WTC11 (cell line): ENCODE measurements around the gene CACNA1H. TPM values are rescaled to one million over a fixed set of nuclear protein-coding genes. Genes with fewer than 3 reads are reported as not detected.

Source experiments
- ATAC-seq: fragments of 200-7000 bp; cut with Tn5 transposase; 2 replicates; pipeline ENCODE4 v1.10.0; 2021; ENCODE audit warnings: mild to moderate bottlenecking, moderate library complexity
- CTCF ChIA-PET: fragments of 300-600 bp; sonication (Branson Sonifier 250); formaldehyde crosslinking; loops from one replicate; lab custom pipeline; 2021; ENCODE audit warnings: antibody characterized with exemption; lab: Charles Lee
- POLR2A ChIA-PET: fragments of 350-600 bp; sonication (Branson Sonifier 250); formaldehyde crosslinking; loops from one replicate; lab custom pipeline; 2021; ENCODE audit warnings: antibody characterized with exemption; lab: Charles Lee
- DNase-seq: peaks from one replicate; pipeline ENCODE4 v3.0.0; 2021; ENCODE audit warnings: low spot score
- H3K27ac Mint-ChIP-seq: 2 replicates; pipeline ENCODE4 v1.8.0; 2021; ENCODE audit warnings: mixed read lengths
- H3K27me3 Mint-ChIP-seq: 2 replicates; pipeline ENCODE4 v1.8.0; 2021; ENCODE audit warnings: low read depth, mild to moderate bottlenecking, moderate library complexity, mixed read lengths
- H3K36me3 Mint-ChIP-seq: 2 replicates; pipeline ENCODE4 v1.8.0; 2021; ENCODE audit warnings: mixed read lengths
- H3K4me1 Mint-ChIP-seq: 2 replicates; pipeline ENCODE4 v1.8.0; 2022; ENCODE audit warnings: mixed read lengths
- H3K4me3 Mint-ChIP-seq: 2 replicates; pipeline ENCODE4 v1.8.0; 2021; ENCODE audit warnings: mild to moderate bottlenecking, moderate library complexity, mixed read lengths
- H3K9me3 Mint-ChIP-seq: 2 replicates; pipeline ENCODE4 v1.8.0; 2021; ENCODE audit warnings: mixed read lengths
- ATF6 ChIP-seq: sonication (generic); formaldehyde crosslinking; IDR thresholded peaks from 2 replicates; pipeline ENCODE4 v1.8.1; 2023; ENCODE audit warnings: mild to moderate bottlenecking, missing genetic modification reagents
- CREB1 ChIP-seq: sonication (generic); formaldehyde crosslinking; IDR thresholded peaks from 2 replicates; pipeline ENCODE4 v1.8.0; 2023; ENCODE audit warnings: mild to moderate bottlenecking, missing genetic modification reagents
- EMX1 ChIP-seq: fragments of 250-450 bp; sonication (Bioruptor Pico); IDR thresholded peaks from 2 replicates; pipeline ENCODE4 v1.8.0; 2021; ENCODE audit warnings: mild to moderate bottlenecking
- ERG ChIP-seq: fragments of 250-450 bp; sonication (Bioruptor Pico); IDR thresholded peaks from 2 replicates; pipeline ENCODE4 v1.8.0; 2021; ENCODE audit warnings: mild to moderate bottlenecking
- ETV6 ChIP-seq: sonication (generic); formaldehyde crosslinking; IDR thresholded peaks from 2 replicates; pipeline ENCODE4 v1.8.1; 2022; ENCODE audit warnings: mild to moderate bottlenecking, missing genetic modification reagents
- FOXJ3 ChIP-seq: sonication (generic); formaldehyde crosslinking; IDR thresholded peaks from 2 replicates; pipeline ENCODE4 v1.9.0; 2021; ENCODE audit warnings: missing genetic modification reagents, mild to moderate bottlenecking, borderline replicate concordance
- FOXK1 ChIP-seq: sonication (generic); formaldehyde crosslinking; IDR thresholded peaks from 2 replicates; pipeline ENCODE4 v1.8.0; 2022; ENCODE audit warnings: mild to moderate bottlenecking, moderate library complexity, missing genetic modification reagents
- KAT7 ChIP-seq: sonication (generic); formaldehyde crosslinking; IDR thresholded peaks from 2 replicates; pipeline ENCODE4 v1.8.1; 2023; ENCODE audit warnings: missing genetic modification reagents, mild to moderate bottlenecking, borderline replicate concordance
- NFATC4 ChIP-seq: fragments of 250-450 bp; sonication (Bioruptor Pico); IDR thresholded peaks from 2 replicates; pipeline ENCODE4 v1.9.0; 2021; ENCODE audit warnings: mild to moderate bottlenecking
- NR2C2 ChIP-seq: sonication (generic); formaldehyde crosslinking; IDR thresholded peaks from 2 replicates; pipeline ENCODE4 v1.8.0; 2022; ENCODE audit warnings: mild to moderate bottlenecking, missing genetic modification reagents
- USF2 ChIP-seq: sonication (generic); formaldehyde crosslinking; IDR thresholded peaks from 2 replicates; pipeline ENCODE4 v1.8.1; 2023; ENCODE audit warnings: mild to moderate bottlenecking, missing genetic modification reagents, moderate library complexity
- ZBTB21 ChIP-seq: sonication (generic); formaldehyde crosslinking; IDR thresholded peaks from 2 replicates; pipeline ENCODE4 v1.8.1; 2023; ENCODE audit warnings: mild to moderate bottlenecking, missing genetic modification reagents, borderline replicate concordance
- ZNF317 ChIP-seq: sonication (generic); formaldehyde crosslinking; IDR thresholded peaks from 2 replicates; pipeline ENCODE4 v1.8.1; 2023; ENCODE audit warnings: low read depth, mild to moderate bottlenecking, moderate library complexity, missing genetic modification reagents, borderline replicate concordance
- ZNF671 ChIP-seq: fragments of 250-450 bp; sonication (Bioruptor Pico); IDR thresholded peaks from 2 replicates; pipeline ENCODE4 v1.8.0; 2021; ENCODE audit warnings: mild to moderate bottlenecking
- ZSCAN18 ChIP-seq: fragments of 250-450 bp; sonication (Bioruptor Pico); IDR thresholded peaks from 2 replicates; pipeline ENCODE4 v2.1.2; 2022; ENCODE audit warnings: mild to moderate bottlenecking, moderate library complexity
- total RNA-seq: library from RNA; stranded (reverse); gene quantifications from 3 replicates; pipeline ENCODE4 v1.2.3, GENCODE V29; 2021
- TF ChIP-seq, protein P1 (sequence below): sonication (generic); formaldehyde crosslinking; IDR thresholded peaks from 2 replicates; pipeline ENCODE4 v1.8.0; 2022; ENCODE audit warnings: mild to moderate bottlenecking, missing genetic modification reagents
- TF ChIP-seq, protein P2 (sequence below): sonication (generic); formaldehyde crosslinking; IDR thresholded peaks from 2 replicates; pipeline ENCODE4 v1.8.0; 2023; ENCODE audit warnings: mild to moderate bottlenecking, missing genetic modification reagents
- TF ChIP-seq, protein P3 (sequence below): sonication (generic); formaldehyde crosslinking; IDR thresholded peaks from 2 replicates; pipeline ENCODE4 v1.8.0; 2022; ENCODE audit warnings: mild to moderate bottlenecking, missing genetic modification reagents
- TF ChIP-seq, protein P4 (sequence below): sonication (generic); formaldehyde crosslinking; IDR thresholded peaks from 2 replicates; pipeline ENCODE4 v1.8.1; 2022; ENCODE audit warnings: mild to moderate bottlenecking, missing genetic modification reagents, moderate library complexity, borderline replicate concordance

Gene CACNA1H
- total RNA-seq, 1 experiment from 2014 or later, result 38.0 TPM

- no peak for TF ChIP-seq ERG (CRISPR knock-in tag)
Observed at GRCh38 chr16:1170076-1170418, 17.1 kb downstream of the CACNA1H start (continued).

DNA sequence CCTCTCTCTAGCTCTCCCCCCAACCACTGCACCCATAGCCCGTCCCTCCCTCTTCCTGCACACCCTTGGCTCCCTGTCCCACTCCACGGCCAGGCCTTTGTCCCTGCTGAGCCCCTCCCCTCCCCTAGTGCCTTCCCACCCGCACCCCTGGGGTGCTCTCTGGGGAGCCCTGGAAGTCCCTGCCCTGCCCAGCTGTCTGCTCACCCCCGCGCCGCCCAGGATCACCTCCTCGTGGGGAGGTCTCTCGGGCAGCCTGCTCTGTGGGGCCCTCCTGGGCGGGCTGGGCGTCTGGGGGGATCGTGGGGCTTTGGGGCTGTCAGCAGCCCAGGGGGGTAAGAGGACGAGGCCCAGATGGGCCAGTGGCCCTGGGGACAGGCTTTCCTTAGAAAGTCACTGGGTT is 18.1 kb downstream of the CACNA1H start:
- Mint-ChIP-seq H3K4me1 (no peaks in the 10 kb centered on the region), H3K9me3 (no peaks in the 10 kb centered on the region), H3K36me3 (no peaks in the 10 kb centered on the region), H3K4me3 (no peak overlapping the region), H3K27me3 (no peaks in the 10 kb centered on the region), H3K27ac (no peak overlapping the region)
- ATAC-seq (no peak), DNase-seq (no peak)
- CTCF ChIA-PET, result no interaction called here
- TF ChIP-seq ZSCAN18 (CRISPR knock-in tag), result no peak
- TF ChIP-seq FOXK1 (CRISPR knock-in tag), result no peak
- no peak for TF ChIP-seq CREB1
- TF ChIP-seq ATF6, result no peak
- TF ChIP-seq, protein P1, sequence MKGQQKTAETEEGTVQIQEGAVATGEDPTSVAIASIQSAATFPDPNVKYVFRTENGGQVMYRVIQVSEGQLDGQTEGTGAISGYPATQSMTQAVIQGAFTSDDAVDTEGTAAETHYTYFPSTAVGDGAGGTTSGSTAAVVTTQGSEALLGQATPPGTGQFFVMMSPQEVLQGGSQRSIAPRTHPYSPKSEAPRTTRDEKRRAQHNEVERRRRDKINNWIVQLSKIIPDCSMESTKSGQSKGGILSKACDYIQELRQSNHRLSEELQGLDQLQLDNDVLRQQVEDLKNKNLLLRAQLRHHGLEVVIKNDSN, result no peak
- TF ChIP-seq NR2C2 (CRISPR knock-in tag), result no peak
- no peak for TF ChIP-seq ZBTB21
- TF ChIP-seq, protein P2, sequence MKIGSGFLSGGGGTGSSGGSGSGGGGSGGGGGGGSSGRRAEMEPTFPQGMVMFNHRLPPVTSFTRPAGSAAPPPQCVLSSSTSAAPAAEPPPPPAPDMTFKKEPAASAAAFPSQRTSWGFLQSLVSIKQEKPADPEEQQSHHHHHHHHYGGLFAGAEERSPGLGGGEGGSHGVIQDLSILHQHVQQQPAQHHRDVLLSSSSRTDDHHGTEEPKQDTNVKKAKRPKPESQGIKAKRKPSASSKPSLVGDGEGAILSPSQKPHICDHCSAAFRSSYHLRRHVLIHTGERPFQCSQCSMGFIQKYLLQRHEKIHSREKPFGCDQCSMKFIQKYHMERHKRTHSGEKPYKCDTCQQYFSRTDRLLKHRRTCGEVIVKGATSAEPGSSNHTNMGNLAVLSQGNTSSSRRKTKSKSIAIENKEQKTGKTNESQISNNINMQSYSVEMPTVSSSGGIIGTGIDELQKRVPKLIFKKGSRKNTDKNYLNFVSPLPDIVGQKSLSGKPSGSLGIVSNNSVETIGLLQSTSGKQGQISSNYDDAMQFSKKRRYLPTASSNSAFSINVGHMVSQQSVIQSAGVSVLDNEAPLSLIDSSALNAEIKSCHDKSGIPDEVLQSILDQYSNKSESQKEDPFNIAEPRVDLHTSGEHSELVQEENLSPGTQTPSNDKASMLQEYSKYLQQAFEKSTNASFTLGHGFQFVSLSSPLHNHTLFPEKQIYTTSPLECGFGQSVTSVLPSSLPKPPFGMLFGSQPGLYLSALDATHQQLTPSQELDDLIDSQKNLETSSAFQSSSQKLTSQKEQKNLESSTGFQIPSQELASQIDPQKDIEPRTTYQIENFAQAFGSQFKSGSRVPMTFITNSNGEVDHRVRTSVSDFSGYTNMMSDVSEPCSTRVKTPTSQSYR (CRISPR knock-in tag), result no peak
- TF ChIP-seq KAT7 (CRISPR knock-in tag), result no peak
- no peak for TF ChIP-seq NFATC4
- TF ChIP-seq ZNF317 (CRISPR knock-in tag), result no peak
- TF ChIP-seq EMX1 (CRISPR knock-in tag), result no peak
- TF ChIP-seq, protein P3, sequence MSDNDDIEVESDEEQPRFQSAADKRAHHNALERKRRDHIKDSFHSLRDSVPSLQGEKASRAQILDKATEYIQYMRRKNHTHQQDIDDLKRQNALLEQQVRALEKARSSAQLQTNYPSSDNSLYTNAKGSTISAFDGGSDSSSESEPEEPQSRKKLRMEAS (CRISPR knock-in tag), result no peak
- no peak for TF ChIP-seq ZNF671 (CRISPR knock-in tag)
- TF ChIP-seq, protein P4, sequence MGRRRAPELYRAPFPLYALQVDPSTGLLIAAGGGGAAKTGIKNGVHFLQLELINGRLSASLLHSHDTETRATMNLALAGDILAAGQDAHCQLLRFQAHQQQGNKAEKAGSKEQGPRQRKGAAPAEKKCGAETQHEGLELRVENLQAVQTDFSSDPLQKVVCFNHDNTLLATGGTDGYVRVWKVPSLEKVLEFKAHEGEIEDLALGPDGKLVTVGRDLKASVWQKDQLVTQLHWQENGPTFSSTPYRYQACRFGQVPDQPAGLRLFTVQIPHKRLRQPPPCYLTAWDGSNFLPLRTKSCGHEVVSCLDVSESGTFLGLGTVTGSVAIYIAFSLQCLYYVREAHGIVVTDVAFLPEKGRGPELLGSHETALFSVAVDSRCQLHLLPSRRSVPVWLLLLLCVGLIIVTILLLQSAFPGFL (CRISPR knock-in tag), result no peak
- TF ChIP-seq USF2, result no peak
- TF ChIP-seq FOXJ3, result no peak
- no peak for TF ChIP-seq ETV6
- POLR2A ChIA-PET, result interaction anchor here (0.6 kb wide), 1 partner anchor 19 kb away, joined by 3 read pairs; no protein-coding TSS in a partner anchor
